ENCODE measurements around the gene CMTM2. TPM values are rescaled to one million over a fixed set of nuclear protein-coding genes. Genes with fewer than 3 reads are reported as not detected.
A peak's percentile ranks its signal among the peaks of the same experiment; 100 is the strongest.

The CMTM2 gene
- total RNA-seq, 1 donor from 2014 or later = 3.1 TPM

GRCh38 chr16:66580605-66581209 lies 1.4 kb downstream of the CMTM2 start:
- H3K27ac ChIP-seq = no peak overlapping the region
- no peak for ATAC-seq
- peaks cover 13% of the 10 kb centered on the region for H3K4me1 ChIP-seq
- no peak for DNase-seq
- no peaks in the 10 kb centered on the region for H3K27me3 ChIP-seq
- H3K4me3 ChIP-seq = no peak overlapping the region
- H3K36me3 ChIP-seq = no peaks in the 10 kb centered on the region
- H3K9me3 ChIP-seq = no peaks in the 10 kb centered on the region
- intact Hi-C loops (cut with DNase I) = no loop called here
- no peak for TF ChIP-seq CTCF (IDR thresholded peaks at IDR 0.05)

- H3K4me1 ChIP-seq = peaks cover 15% of the 10 kb centered on the region
- no peak overlapping the region for H3K27ac ChIP-seq
- no peak for DNase-seq
- ATAC-seq = peak; percentile 55
- intact Hi-C loops (cut with DNase I) = no loop called here
- TF ChIP-seq CTCF (IDR thresholded peaks at IDR 0.05) = no peak
- no peaks in the 10 kb centered on the region for H3K9me3 ChIP-seq
- no peak overlapping the region for H3K4me3 ChIP-seq
- H3K36me3 ChIP-seq = no peaks in the 10 kb centered on the region
- no peaks in the 10 kb centered on the region for H3K27me3 ChIP-seq
These were observed 2.1 kb downstream of the CMTM2 start for GRCh38 chr16:66581246-66581952.

GRCh38 chr16:66585481-66586239 lies 6.4 kb downstream of the CMTM2 start:
- intact Hi-C loops (cut with DNase I) = no loop called here
- no peaks in the 10 kb centered on the region for H3K9me3 ChIP-seq
- no peak for TF ChIP-seq CTCF (IDR thresholded peaks at IDR 0.05)
- H3K36me3 ChIP-seq = no peaks in the 10 kb centered on the region
- H3K4me3 ChIP-seq = no peak overlapping the region
- H3K27ac ChIP-seq = peak overlapping the region; percentile 24
- H3K27me3 ChIP-seq = no peaks in the 10 kb centered on the region
- peaks cover 4% of the 10 kb centered on the region for H3K4me1 ChIP-seq
- ATAC-seq = peak; percentile 61
- no peak for DNase-seq

- no peak for TF ChIP-seq CTCF (IDR thresholded peaks at IDR 0.05)
- no peak for DNase-seq
- no peaks in the 10 kb centered on the region for H3K9me3 ChIP-seq
- H3K27me3 ChIP-seq = no peaks in the 10 kb centered on the region
- peaks cover 4% of the 10 kb centered on the region for H3K4me1 ChIP-seq
- no peaks in the 10 kb centered on the region for H3K36me3 ChIP-seq
- ATAC-seq = no peak
- intact Hi-C loops (cut with DNase I) = no loop called here
- no peak overlapping the region for H3K4me3 ChIP-seq
- H3K27ac ChIP-seq = no peak overlapping the region
These were observed 8.8 kb downstream of the CMTM2 start for GRCh38 chr16:66587881-66588600.

GRCh38 chr16:66588981-66589713 lies 9.9 kb downstream of the CMTM2 start:
- ATAC-seq = peak; percentile 97
- H3K4me1 ChIP-seq = peaks cover 4% of the 10 kb centered on the region
- H3K27ac ChIP-seq = no peak overlapping the region
- no peaks in the 10 kb centered on the region for H3K9me3 ChIP-seq
- no peak overlapping the region for H3K4me3 ChIP-seq
- DNase-seq = peak; percentile 82
- peak; percentile 66 for TF ChIP-seq CTCF (IDR thresholded peaks at IDR 0.05)
- H3K36me3 ChIP-seq = no peaks in the 10 kb centered on the region
- intact Hi-C loops (cut with DNase I) = no loop called here
- no peaks in the 10 kb centered on the region for H3K27me3 ChIP-seq
